Measurements from ENCODE around the gene CARD8.
A peak's percentile ranks its signal among the peaks of the same experiment; 100 is the strongest.

CARD8 gene

DNA sequence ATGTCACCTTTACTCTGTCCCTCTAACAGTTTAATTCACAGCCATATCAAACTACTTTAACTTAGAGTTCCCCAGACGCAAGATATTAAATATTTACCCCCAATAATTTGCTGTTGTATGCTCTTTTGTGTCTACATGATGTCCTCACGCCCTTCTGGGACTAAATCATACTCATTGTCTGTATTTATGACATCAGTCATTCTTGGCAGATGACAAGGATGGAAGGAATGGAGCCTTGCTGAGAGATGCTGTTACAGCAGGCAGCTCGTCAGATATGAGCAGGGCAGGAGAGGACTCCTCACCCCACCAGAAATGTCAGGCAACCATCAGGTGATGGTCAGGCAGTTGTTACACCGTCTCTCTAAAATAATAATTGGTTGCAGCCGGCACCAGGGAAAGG is 41.8 kb downstream of the CARD8 start:
- no peak for DNase-seq

DNA sequence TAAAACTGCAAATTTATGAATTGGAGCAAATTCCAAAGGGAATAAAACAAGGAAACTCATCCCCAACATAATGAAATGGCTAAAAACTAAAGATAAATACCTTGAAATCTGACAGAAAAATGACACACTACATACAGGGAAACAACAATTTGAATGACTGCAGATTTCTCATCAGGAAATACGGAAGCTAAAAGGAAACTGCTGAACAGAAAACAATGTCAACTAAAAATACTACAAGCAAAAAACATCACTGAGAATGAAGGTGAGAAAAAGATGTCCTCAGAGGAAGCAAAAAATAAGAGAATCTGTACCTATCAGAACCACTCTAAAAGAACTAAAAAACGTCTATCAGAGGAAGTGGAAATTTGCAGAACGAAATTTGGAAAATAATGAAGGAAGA is 45.7 kb downstream of the CARD8 start:
- no peak for DNase-seq

DNA sequence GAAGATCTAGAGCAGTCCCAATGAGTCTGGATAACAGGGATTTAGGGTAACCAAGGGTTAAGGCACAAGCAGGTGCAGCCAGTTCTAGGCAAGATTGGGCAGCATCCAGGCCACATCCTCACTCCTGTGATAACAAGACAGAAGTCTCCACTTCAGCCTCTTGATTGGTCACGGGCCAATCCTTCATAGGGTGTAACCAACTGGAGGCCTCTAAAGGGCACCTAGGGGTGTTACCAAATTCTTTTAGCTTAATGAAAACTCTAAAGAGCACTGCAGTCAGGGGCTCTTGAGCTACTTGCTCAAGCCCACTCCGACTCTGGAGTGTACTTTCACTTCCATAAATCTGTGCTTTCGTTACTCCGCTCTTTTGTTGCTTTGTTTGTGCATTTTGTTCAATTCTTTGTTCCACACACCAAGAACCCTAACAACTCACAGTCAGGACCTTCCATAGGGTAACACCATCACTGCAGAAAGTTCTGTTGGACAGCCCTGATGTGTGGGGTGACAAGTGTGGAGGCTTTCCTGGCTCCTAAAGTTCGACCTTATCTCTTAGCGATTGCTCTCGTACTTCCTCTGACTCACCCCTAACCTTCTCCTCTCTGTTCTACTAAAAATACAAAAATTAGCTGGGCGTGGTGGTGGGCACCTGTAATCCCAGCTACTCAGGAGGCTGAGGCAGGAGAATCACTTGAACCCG is 49.2 kb downstream of the CARD8 start:
- no peak for DNase-seq

DNA sequence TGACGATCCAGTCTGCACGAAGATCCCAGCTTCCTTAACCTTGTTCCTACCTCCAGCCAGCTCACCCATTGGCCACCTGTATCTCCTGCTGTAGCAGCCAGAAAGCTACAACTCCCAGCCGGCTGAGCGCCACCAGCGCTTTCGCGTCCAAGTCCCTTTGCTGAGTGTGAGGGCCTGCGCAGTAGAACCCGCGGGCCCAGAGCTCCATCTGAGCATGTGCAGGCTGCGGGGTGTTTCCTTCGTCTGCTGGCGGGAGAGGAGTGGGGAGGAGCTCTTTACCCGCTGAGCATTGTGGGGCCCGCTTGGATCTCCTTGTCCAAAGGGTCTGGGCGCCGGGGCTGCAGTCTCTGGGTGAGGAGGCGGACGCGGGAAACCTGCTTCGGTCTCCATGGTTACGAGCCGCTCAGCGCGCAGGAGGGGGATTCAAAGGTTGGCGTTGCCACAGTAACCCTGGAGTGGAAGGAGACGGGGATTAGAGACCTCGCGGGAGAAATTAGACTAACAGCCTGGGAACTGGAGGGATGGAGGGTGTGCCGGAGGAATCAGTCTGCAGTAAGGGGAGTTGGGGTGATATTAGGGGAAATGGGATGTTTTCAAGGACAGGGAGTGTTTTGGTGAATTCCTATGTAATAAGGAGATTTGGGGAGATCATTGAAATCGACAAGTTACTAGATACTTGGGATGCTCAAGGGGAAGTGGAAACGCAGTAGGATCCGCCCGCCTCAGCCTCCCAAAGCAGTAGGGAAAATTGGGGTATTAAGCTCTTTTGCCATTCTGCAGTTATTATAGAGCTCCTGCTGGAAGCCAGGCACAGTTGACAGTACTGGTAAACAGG is 51.7 kb downstream of the CARD8 start:
- peak; percentile 84 for DNase-seq

DNA sequence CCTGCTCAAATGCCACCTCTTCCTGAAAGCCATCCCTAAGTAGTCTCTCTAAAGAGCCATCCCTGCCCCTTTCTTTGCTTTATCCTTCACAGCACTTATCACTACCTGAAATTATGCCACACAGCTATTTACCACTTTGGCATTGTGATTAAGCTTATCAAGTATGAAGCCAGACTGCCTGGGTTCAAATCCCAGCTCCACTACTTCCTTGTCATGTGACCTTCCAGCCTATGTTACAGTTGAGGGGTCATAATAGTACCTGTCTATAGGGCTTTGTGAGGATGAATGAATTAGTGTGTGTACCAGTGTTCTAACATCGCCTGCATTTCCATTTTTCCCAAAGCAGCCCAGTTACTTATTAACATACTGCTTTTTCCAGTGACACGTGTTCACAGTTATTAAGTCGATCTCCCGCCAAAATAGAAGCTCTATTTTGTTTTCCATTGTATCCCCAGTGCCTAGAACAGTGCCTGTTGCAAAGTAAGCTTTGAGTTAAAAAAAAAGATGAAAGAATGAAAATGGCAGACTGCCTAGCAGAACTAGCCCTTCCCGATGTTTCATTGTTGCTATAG is 52.4 kb downstream of the CARD8 start:
- no peak for DNase-seq

DNA sequence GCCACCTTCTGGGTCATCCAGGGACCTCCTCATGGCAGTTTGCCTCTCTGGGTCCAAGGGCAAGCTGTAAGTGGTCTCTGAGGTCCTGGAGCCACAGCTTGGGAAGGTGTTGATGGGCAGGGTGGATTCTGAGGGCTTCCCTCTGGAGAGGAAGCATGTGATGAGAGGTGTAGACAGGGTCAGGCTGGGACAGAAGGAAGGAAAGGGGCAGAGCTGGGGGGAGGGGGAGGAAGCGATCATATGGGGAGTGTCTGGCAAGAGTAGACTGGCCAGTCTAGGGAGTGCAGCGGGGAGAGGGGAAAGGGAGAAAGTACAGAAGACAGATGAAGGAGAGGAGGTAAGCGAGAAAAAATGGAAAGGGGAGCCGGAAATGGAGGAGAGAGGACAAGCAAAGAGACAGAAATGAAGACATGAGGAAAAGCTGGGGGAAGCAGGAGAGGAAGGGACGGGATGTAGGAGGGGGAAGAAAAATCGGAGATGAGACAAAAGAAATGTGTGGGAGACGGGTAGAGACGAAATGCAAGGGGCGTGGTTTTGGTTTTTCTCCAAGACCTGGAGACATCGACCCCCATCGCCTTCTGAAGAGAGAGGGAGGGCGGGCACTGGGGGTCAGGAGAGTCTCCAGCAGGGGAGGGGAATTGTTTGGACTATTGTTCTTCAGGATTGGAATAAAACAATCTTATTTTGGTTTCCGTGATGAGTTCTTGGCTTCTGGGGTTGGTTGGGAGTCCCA is 58.6 kb downstream of the CARD8 start:
- DNase-seq: no peak

DNA sequence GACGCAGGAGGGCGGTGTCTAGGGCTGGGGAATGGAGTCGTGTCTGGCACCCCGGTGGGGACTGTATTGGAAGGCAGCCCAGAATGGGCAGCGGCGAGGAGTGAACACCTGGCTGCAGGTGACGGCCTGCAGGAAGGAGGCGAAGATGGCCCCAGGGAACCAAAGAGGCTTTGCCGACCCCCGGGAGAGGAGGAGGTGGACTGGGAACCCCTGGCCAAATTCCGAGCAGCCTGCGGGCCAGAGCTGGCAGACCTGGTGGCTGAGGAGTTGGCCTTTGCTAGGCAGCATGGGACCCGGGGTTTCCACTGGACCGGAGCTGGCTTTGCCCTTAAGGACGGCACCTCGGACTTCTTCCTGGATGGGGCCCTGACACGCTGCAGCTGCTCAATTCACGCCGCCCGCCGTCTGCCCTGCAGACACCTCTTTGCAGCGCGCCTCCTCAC is 59.4 kb downstream of the CARD8 start:
- no peak for DNase-seq

DNA sequence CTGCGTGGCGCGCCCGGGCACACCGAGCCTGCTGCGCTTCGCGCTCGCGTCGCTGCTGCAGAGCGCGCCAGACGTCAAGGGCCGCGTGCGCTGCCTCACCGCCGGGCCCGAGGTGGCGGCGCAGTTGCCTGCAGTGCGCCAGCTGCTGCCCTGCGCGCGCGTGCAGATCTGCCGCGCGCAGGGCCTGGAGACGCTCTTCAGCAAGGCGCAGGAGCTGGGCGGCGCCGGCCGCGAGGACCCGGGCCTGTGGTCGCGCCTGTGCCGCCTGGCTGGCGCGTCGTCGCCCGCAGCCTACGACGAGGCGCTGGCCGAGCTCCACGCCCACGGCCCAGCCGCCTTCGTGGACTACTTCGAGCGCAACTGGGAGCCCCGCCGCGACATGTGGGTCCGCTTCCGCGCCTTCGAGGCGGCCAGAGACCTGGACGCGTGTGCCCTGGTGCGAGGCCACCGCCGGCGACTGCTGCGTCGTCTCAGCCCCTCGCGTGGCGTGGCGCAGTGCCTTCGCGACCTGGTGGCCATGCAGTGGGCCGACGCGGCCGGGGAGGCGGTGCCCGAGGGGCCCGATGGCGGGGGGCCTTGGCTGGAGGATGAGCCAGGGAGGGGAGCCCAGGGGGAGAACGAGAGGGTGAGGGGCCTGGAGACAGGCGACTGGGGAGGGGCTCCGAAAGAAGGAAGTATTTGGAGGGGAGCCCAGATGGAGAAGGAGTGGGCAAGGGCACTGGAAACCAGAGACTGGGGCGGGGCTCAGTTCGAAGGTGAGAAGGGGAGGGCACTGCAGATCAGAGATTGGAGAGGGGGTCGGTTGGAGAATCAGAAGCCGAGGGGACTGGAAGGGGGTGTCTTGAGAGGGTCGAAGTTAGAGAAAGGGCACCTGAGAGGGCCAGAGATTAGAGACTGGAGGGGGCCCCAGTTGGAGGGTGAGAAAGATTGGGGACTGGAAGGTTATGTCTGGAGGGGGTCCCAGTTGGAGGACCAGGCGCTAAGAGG is 60.6 kb downstream of the CARD8 start:
- no peak for DNase-seq

DNA sequence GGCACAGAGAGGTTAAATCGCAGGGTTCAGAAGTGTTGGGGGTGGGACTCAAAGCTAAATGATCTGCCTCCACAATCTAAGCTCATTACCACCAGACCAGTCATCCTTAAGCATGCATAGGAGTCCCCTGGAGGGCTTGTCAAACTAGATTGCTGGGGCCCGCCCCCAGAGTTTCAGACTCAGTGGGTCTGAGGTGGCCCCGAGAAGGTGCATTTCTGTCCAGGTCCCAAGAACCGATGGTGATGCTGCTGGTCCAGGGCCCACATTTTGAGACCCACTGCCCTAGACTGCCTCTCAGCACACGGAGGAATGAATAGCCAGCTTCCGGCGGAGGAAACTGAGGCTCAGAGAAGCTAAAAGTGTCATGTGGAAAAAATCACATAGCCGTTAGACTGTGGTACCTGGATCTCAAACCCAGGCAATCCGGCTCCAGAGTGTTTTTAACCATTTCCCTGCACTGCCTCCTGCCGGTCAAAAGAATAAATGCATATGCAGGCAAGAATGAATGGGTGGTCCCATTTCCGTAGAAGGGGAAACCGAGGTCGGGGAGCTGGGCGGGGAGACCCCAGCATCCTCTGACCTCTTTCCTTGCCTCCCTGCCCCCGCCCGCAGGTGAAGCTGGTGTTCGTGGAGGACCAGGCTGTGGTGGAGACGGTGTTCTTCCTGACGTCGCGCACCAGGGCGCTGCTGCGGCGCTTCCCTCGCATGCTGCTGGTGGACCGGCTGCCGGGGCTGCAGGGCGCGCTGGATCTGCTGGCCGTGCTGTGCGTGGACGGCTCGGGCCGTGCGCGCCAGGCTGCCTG is 61.5 kb downstream of the CARD8 start:
- no peak for DNase-seq

DNA sequence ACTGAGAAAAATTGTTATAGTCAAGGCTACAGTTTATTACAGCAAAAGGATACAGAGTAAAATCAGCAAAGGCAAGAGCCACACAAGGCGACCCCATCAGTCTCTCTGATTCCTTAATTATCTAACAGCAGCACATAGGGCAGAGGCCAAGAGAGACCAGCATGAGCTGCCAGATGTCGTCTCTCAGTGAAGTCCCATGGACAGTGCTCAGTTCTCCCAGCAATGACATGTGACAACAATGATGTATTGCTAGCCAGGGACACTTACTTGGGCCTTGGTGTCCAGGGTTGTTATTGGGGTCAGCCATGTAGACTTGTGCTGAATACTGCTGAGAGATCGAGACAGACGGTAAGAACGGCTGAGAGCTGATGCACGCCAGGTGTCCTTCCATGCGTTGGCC is 63.0 kb downstream of the CARD8 start:
- no peak for DNase-seq

DNA sequence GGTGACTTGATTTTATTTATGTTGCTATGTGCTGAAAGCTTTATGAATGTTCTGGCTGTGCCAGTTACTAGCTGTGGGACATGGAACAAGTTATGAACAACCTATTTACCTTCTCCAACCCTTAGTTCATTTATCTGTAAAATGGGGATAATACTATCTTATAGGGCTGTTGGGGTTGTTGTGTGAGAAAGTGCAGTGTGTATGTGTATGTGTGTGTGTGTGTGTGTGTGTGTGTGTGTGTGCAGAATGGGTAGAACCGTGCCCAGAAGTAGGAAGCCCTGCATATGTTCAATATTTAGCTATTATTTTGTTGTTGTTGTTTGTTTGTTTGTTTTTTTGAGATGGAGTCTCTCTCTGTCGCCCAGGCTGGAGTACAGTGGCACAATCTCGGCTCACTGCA is 64.8 kb downstream of the CARD8 start:
- no peak for DNase-seq

DNA sequence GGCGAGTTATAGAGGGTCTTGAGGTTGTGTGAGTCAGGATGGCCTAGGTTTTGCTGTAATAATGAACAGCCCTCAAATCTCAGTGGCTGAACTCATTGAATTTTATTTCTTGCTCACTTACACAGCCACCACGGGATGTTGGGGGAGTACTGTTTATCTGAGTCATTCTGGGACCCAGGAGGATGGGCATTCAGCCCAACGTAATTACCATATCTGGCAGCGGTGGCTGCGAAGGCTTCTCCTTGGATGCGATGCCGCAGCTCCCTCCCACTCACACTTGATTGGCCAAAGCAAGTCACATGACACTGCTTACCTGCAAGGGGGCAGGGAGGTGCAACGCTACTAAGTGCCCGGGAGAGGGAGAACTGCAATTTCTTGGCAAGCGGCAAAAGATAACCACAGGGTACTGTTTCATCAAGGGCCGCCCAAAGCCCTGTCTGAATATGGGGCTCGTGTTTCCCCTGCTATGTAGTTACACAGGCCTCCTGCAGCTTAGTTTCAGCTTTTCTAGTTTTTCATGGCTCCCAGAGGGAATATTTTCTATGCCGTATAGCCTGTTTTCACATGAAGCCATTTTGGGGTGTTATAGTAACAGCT is 65.3 kb downstream of the CARD8 start:
- no peak for DNase-seq

DNA sequence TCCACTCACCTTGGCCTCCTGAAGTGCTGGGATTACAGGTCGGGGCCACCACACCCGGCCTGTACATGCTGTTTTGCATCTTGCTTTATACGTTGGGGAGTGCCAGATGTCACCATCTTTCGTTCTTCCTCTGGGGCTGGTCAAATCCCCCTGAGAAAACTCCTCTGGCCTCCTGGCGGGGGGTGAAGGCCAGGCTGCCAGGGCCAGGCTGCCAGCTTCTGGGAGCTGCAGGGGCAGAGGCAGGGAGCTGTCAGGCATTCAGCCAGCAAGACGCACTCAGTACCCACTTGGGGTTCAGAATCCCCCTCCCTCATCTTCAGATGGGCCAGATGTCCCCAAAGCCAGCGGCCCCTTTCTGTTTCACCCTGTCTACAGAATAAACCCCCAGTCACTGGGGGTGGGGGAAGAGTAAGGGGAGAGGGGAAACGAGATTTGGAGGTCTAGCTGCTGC is 69.1 kb downstream of the CARD8 start:
- no peak for DNase-seq

DNA sequence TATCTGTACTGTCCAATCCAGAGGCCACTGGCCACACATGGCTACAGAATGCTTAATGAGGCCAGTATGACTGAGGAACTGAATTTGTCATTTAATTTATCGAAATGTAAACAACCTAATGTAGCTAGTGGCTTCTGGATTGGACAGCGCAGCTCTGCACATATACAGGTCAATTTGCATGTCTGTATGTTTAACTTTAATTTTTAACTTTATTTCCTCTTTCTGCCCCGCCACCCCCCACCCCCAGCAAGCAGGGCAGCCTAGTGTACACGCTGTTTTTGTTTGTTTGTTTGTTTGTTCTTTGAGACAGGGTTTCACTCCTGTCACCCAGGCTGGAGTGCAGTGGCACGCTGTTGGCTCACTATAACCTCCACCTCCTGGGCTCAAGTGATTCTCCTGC is 69.7 kb downstream of the CARD8 start:
- no peak for DNase-seq

DNA sequence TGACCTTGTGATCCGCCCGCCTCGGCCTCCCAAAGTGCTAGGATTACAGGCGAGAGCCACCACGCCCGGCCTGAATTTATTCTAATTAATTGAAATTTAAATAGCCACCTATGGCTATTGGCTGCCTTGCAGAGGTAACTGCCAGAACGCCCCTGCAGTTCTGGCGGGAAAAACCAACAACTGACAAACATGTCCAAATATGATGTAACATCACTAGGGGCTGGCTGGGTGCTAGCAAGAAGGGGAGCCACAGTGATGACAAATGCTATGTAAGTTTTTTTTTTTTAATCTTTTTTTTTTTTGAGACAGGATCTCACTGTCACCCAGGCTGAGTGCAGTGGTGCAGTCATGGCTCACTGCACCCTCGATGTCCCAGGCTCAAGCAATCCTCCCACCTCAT is 72.4 kb downstream of the CARD8 start:
- DNase-seq: no peak

DNA sequence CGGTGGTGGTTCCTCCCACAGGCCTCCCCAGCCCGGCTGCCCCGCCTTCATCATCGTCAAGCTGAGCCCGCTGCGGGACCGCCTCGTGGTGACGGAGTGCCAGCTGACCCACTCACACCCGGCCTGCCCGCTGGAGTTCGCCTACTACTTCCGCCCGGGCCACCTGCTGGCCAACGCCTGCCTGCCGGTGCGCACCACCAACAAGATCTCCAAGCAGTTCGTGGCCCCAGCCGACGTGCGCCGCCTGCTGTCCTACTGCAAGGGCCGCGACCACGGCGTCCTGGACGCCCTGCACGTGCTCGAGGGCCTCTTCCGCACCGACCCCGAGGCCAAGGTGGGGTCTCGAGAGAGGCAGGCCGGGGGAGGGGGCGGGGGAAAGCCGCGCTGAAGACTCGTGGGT is 73.3 kb downstream of the CARD8 start:
- no peak for DNase-seq

DNA sequence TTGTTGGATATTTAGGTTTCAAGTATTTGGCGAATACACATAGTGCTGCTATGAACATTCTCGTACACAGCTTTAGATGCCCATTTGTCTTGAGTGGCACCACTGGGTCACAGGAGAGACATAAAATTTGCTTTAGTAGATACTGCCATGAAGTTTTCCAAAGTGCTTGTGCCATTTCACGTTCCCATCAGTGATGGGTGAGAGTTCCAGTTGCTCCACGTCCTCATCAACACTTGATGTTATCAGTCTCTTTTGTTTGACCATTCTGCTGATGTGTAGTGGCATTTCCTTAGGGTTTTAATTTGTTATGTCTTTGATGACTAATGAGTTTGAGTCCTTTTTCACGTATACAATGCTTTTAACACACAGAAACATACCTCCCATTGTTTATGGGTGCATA is 74.2 kb downstream of the CARD8 start:
- no peak for DNase-seq

DNA sequence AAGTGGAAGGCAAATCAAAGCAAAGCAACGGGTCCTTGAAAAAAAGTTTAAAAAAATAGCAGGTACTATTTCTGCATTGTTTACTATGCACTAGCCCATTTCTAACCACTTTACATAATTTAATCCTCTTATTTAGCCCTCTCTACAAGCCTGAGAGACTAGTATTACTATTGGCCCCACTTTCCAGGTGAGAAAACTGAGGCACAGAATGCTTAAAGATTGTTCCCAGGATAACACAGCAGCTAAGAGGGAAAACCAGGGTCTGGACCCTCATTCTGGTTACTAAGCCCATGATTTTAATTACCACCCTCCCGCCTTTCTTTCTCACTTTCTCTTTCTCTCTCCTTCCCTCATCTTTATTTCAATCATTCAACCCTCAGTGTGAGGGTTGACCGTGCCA is 79.5 kb downstream of the CARD8 start:
- DNase-seq: no peak

DNA sequence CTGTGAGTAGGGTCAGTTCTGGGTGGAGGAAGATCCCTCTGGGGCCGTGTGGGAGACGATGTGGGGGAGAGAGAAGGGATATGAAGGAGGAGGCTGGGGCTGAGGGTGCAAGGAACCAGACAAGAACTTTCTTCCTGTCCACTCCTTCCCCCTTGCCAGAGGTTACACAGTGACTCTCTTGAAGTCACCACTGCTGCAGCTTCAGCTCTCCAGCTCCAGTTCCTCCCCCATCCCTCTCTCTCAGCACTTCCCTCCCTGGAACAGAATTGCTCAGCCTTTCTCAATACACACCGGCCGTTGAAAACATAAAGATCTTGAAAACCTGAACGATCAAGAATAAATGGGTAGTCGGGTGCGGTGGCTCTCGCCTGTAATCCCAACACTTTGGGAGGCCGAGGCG is 80.1 kb downstream of the CARD8 start:
- DNase-seq: no peak

DNA sequence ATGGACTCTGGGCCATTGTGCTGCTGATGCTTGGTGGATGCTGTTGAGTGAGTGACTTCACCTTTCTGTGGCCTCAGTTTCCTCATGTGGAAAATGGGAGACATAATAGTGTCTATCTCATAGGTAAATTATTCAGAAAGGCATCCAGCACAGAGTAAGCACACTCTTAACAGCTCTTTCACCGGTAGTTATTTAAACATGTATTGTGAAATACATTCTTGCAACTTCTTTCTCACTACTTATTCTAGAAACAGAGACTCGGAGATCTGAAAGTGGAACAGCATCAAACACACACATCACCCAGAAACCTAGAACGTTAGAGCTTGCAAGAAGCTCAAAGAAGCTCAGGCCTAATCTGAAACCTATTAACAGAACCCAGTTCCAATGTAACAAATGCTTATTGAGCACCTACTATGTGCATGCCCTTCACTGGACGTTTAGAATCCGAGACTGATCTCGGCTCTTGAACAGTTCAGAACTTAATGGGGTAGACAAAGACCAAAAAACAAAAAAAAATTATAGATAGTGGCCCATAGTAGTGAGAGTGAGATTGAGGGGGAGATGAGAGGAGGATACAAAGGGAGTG is 81.2 kb downstream of the CARD8 start:
- DNase-seq: no peak
